NCI-H524 (cell line): ENCODE data around the gene SF1.

ENCODE experiments used
- DNase-seq, 2 experiments: peaks; one replicate each; lab custom pipeline; 2025; lab: John Stamatoyannopoulos, UW

SF1 gene

DNA sequence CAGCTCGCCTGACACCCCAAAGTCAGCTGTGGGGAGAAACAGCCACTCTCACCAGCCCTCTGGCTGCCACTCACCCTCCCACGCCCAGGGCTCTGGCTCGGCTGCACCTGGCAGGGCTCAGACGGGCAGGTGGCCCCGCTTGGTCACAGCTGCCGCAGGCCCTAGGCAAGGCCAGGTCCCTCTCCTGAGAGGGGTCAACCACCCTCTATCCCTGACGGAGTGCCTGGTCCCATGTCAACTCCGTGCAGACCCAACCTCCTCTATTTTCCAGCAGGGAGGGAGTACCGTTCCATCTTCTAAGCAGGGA, 22.8 kb upstream of the SF1 start:
- no peak for DNase-seq

DNA sequence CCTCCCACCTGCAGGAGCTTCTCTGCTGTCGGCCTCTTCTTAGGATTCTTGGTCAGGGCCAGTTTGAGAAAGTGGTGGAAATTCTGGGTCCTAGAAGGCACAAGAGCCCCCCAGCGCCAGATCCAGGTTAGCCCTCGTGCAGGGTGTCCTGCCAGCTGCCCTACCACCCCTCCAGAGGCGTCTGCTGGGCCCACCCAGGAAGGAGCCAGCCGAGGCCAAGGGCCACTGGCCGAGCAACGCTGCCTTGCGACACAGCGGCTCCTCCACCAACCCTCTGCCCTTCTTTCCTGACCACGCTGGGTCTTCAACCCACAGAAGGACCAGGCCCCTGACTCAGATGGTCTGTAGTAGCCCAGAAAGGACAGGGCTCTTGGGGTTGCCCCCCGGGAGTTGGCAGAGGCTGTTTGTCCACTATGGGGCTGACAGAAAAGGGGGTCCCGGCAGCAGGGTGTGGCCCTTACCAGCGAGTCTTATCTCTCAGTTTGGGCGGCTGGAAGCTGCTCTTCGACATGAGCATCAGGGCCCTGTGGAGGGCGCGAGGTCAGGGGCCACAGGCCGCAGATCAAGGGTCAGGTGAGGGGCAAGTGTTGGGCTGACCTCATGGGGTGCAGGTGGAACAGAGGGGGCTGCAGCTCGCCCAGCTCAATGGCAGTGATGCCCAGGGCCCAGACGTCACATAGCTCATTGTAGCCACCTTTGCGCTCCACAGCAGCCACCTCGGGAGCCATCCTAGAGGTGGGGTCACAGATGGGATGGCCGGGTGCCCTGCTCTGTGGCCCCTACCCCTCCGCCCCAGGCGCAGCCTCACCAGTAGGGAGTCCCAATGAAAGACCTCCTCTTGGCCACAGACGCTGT, 22.2 kb upstream of the SF1 start:
- DNase-seq: no peak

DNA sequence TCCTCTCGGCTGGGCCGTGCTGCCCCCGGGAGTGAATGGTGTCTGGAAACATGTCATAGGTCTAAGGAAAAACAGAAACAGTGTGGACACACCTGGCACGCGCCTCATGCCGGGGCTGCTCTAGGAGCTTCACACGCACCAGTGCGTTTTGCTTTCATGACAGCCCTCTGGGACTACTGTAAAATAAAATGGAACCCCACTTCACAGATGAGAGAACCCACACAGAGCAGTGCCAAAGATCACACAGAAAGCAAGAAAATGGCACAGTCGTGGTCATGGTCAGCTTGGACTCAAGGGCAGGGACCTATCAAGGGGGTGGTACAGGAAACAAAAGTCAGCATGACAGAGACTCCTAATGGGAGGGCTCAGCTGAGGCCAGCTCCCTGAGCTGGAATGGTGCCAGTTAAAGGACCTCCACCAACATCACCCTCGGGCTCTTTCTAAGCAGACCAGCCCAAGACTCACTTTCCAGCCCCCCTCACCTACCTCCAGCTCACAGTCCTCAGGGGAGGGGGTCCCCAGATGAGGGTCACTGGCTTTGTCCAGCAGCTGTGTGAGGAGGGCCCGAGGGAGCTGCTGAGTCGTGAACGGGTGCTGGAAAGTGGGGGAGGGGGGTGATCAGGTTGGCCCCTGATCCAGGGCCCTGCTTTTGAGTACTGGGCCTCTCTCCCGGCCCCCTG, 21.4 kb upstream of the SF1 start:
- no peak for DNase-seq

DNA sequence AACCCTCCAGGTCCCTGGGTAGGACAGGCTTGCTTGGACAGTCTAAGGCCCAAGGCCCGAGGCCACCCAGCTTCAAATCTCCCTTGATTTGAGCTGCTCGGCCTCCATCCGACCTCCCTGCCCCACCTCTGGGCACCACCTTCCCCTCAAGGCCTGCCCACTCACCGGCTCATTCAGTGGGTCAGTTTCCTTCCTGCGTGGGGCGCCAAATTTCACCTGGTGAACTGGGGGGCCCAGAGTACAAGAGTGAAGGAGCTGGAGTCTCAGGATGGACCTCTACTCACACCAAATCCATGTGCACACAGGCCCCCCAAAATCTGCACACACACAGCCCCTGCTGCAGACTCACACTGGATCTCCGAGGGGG, 20.9 kb upstream of the SF1 start:
- DNase-seq: no peak

DNA sequence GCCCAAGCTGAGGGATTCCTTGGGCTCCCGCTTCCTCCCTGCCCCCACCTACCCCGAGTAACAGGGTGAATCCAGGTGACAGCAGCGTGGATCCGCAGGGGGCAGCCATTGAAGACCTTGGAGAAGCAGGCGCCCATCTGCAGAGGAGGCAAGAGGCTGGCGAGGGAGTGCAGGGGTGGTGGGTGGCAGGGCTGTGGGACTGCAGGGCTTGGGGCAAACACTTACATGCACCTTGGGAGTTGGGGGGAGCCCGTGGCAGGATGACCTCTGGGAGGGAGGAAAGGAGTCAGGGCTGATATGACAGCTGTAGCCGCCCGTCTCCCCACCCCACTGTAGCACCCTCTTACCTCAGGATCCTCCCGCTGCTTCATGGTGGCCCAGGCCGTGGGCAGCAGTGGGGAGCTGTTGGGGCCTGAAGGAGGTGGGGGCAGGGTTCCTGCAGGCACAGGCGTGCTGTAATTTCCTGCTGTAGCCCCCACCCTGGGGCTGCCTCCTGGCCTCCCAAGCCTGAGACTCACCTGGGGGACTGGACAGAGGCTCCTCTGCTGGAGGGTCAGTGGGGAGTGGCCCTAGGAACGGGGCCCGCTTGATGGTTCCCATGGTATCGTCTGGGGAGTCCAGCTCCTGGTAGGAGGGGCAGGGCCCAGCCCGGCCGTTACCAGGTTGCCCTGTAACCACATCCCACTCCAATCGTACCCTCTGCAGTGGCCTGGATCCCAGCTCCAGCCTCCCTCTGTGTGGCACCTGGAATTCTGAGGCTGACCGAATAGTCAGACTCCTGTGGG, 18.6 kb upstream of the SF1 start:
- DNase-seq: no peak

DNA sequence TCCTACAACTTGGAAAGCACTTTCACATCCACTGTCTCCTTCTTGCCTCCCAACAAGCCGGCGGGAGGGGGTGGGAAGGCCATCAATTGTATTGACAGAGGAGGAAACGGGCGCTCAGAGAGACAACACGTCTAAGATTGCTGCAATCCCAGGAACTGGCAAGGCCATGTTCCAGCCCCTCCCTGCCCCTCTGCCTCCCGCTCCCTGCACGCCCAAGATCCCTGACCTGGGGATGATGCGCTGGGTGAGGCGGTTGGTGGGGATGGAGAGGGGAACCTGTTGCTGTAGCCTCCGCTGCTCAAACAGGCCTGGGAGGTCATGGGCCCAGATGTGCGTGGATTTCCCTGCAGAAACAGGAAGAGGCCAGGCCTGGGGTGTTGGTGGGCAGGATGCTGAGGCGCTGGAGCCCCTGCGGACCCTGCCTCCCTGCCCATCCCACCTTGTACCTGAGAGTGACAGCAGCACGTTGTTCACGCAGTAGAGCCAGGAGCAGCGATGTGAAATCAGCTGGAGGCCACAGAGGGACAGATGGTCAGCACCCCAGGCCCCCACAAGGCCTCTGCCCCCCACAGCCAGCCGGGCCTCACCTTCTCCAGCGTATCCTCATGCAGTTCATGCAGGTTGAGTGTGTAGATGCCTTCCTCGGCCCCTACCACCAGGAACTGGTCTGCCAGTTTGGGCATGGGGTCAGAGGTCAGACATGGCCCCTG, 17.9 kb upstream of the SF1 start:
- DNase-seq: no peak

DNA sequence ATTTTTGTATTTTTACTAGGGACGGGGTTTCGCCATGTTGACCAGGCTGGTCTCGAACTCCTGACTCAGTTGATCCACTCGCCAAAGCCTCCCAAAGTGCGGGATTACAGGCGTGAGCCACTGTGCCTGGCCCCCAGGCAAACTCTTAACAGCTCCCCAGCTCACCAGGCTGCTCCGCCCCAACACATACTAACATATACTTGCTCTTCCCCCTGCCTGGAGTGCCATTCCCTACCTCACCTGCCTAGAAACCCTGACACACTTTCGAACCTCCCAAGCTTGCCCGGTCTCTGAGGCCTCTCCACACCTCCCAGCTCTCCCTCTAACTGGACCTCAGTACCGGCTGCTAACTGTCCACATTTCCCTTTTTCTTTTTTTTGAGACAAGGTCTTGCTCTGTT, 16.2 kb upstream of the SF1 start:
- DNase-seq: no peak

DNA sequence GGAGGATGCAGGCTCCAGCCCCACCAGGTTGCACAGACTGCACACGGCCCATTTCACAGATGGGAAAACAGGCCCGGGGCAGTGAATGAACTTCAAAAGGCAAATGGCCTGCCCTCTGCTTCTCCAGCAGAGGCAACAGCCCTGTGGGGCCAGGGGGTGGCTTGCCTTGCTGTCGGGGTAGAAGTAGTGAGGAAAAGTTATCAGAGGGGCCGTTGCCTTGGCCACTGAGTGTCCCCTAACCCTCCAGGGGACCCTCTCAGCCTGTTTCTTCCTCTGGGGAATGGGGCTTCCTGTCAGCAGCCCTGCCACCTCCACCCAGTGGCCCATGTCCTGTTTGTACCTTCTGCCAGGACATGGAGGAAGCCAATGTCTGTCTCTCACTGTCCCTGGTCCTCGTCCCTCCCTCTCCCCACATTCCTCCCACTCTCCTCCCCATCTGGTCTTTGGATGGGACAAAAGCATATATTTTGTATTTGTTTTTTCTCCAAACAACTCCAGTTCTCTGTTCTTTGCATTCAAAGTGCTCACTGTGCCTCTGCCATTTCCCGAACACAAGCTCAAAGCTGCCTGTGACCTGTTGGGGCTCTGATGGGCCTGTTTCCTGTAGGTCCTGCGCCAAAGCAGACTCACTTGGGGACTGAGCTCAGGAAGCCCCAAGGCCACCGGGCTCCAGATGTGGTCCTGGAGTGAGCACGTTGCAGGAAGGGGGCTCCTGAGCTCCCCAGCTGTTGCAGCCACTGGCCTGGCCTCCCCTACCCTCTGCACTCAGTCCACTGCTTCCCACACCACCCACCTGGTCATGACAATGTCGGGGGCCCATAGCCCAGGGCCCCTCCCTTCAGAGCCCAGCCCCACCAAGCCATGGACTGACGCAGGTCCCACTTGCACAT, 15.2 kb upstream of the SF1 start:
- no peak for DNase-seq

DNA sequence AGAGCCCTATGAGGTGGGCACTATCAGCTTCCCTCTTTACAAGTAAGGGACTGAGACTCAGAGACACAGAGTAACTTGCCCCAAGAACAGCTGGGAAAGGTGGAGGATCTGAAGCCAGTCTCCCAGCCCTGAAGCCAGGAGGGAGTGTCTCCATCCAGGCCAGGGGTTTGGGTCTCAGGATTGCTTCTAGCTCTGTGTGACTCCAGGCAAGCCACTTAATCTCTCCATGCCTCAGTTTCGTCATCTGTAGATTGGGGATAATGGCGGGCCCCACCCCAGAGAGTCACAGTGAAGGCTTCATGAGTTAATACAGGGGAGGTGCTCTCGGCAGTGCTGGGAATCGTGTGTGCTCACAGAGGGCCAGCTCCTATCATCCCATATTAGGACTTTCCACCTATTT, 14.1 kb upstream of the SF1 start:
- DNase-seq: no peak

DNA sequence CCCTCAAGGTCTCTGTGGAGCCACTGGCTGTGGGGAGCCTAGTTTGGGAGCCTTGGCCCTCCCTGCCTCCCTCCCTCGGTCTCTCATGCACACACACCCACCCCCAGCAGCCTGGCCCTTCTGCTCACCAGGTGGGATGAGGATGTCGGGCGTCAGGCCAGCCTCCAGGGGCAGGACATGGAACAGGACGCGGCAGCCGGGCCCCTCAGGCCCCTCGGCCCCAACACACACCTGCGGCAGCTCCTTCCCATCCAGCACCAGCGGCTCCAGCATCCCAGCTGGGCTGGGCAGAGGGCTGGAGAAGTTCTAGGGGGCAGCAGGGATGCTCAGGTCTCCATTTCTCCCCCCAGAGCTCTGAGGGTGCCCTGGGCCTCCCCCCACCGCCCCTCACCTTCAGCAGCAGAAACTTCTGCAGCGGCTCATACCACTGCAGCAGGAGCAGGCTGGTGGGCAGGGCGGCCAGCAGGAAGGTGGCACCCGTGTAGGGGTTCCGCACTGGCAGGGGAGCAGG, 13.5 kb upstream of the SF1 start:
- DNase-seq: no peak

DNA sequence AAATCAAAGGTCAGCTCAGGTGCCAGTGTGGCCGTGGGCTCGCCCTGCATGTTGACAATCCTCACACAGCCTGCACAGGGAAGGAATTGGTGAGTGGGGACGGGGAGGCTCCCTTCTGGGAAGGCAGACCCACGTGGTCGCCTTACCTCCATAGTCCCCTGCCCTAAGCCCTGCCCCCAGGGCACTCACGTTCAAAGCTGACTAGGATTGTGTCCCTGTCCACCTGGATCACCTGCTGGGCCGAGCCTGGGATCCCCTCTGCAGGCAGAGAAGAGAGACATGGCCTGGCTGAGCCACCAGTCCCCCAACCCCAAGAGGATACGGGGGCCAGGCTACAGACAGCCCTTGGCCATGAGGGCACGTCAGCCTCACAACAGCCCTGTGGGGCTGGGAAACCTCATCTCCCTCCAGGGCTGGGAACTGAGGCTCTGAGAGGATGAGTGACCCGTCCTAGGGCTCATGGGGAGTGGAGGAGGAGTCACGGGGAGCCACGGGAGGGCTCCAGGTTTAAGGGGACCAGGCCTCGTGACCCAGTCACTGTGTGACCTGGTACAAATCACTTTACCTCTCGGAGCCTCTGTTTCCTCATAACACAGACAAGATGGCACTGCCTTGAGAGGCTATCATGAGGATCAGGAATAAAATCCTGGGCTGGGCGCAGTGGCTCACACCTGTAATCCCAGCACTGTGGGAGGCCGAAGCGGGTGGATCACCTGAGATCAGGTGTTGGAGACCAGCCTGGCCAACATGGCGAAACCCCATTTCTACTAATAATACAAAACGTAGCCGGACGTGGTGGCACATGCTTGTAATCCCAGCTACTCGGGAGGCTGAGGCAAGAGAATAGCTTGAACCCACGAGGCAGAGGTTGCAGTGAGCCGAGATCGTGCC, 12.1 kb upstream of the SF1 start:
- no peak for DNase-seq

DNA sequence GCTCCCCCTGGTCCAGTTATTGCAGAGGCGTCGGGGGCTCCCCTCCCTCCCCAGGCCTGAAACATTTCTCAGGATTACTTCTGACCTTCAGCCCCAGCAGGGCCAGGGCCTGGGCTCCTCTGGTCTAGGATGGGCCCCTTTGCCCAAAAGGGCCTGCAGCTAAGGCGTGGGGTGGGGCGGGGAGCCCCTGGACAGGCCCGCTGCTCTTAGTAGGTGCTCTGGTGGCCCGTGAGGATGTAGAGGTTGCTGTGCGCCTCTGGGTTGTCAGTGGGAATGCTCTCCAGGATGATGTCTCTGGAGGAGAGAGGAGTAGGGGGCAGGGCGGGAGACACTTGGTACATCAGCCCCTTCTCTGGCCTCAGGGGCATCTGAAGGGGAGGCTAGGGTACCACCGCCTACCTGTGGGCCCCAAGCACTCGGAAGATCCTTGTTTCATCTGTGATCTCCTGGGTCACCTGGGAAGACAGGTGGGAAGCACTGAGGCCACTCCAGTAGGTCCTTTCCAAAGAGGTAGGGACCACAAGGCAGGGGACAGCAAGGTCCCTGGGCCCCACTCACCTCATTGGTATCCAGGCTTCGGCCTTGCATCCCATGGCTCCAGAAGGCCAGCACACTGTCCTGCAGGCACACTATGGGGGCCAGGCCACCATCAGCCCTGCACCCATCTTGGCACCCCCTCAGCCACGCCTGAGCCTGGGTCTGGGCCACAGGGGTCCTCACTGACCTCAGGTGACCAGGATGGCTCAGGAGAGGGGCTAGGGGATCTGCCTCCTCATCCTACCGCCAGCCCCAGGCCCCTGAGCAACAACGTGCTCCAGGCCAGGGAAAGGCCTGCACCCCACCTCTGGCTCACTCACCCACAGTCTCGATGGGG, 11.2 kb upstream of the SF1 start:
- no peak for DNase-seq

DNA sequence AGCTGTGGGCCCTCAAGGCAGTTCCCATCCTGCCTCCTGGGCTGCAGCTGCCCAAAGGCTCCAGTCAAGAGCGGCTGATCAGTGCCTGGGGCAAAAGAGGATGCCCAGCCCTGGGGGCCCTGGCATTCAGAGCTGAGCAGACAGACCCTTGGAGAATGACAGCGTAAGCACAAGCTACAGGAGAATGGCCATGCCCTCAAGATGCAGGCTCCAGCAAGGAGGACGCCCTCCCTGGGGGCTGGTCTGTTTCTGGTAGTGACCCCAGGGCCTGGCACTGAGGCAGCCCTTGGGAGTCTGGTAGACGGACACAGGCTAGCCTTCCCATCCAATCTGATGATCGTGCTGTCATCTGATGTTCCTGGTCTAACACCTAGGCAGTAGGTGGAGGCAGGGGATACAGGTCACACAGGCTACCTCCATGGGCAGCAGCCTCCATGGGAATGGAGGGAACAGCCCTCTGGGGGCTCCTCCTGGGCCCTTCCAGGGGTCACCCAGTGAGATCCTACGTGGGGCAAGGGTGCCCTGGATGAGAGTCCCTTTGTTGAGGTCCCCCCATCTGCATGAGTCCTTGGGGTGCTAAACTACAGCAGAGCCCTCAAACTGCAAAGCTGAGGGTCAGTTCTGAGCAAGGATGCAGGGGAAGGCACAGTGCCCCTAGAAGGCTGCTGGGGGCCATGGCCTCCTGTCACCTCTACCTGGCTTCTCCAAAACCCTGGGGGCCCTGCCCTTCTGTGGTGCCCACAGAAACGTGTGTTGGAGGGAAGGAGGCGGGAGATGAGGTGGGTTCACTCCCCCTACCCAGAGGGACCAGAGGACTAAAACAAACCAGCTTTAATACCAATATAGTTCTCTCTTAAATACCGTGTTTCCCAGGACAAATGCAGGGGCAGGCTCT, 10.2 kb upstream of the SF1 start:
- DNase-seq: no peak

DNA sequence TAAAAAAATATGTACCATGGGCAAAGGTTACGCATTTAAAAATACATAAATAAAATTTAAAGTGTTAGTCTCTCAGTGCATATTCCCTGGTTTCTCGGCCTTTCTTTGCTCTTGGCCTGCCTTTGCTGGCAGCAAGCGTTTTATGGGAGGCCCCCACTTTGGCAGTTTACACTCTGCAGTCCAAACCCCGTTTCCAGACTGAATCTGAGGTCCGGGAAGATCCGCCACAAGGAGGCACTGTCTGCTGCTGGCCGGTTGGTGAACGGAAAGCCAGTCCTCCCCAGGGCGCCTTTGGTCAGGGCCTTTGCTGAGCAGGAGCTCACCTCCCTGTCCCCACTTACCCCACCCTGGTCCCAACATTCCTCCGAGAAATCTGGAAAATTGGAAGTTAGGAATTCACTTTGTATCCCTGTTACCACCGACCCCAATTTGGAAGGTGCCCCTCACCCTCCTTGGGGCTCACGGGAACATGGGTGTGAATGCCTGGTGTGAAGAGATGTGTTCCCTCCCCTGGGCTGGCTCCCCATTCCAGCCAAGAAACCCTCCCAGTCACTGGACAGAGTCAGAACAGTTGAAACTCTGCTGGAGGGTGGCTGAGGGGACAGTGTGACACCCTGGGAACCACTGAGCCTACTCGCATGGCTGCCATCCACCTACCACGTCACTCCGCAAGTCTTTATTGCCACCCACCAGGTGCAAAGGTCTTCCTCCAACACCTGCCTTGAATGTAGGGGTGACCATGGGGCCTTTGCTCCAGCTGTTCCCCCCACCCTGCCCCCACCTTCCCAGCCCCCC, 9.4 kb upstream of the SF1 start:
- DNase-seq: peak in 1 of 2 experiments; percentile 36

DNA sequence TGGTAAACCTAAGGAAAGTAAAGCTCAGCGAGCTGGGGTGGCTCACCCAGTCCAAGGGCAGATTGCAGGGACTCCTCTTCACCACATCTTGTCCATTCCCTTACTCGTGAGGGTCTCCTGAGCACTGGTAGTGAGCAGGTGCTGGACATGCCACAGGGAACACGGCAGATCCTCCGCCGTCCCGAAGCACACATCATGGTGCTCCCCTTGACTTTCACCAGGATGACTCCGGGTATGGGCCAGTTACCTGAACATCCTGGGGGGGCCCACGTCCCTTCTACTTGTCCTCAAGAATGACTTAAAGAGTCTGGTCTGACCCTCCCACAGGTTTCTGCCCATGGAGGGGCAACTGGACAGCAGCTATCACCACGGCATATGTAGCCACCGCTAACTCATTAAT, 8.0 kb upstream of the SF1 start:
- DNase-seq: no peak

DNA sequence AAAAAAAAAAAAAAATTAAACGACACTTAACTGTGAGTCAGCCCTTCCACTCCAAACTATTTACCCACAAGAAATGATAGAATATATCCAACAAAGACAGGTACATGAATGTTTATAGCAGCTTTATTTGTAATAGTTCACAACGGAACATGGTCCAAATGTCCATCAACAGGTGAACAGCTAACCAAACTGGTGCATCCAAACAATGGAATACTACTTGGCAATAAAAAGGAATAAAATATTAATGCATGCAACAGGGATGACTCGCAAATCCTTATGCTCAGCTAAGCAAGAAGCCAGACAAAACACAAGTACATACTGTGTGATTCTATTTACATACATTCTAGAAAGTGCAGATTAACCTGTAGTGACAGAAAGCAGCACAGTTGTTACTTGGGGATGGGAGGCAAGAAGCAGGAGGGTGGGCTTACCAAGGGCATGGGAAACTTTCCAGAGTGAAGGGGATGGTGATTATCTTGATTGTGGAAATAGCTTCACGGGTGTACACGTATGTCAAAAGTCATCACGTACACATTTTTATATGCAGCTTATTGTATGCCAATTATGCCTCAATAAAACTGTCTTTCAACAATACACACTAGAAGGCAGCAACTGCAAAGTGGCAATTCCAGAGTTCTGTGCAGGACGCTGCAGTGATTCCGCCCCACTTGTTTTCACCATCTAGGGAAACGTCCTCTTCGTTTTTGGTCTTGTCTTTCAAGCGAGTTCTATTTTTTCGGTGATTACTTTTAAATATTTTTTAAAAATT, 6.7 kb upstream of the SF1 start:
- no peak for DNase-seq

DNA sequence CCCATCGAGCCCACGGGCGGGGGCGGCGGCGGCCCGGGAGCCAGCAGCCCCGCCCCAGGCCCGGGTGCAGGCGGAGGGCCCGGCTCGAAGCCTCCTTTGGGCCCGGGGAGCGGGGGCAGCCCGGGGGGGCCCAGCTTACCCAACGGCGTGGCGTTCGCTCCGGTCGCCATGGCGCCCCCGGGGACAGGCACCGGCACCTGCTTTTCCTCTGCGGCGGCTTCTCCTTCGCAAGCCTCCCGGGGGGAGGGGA, 194 bp downstream of the SF1 start:
- DNase-seq: no peak
